HG03060 (cell line): ENCODE results near the gene SLC66A1.

ENCODE experiments used
- ATAC-seq: cut with Tn5 transposase; IDR thresholded peaks from one replicate; pipeline ENCODE4 v1.9.1; 2021; ENCODE audit warnings: low read depth, moderate number of reproducible peaks; ENCODE audit not compliant: unreplicated experiment

The SLC66A1 gene

GRCh38 chr1:19374083-19374801, 62.1 kb downstream of the SLC66A1 start:
- ATAC-seq: no peak

DNA sequence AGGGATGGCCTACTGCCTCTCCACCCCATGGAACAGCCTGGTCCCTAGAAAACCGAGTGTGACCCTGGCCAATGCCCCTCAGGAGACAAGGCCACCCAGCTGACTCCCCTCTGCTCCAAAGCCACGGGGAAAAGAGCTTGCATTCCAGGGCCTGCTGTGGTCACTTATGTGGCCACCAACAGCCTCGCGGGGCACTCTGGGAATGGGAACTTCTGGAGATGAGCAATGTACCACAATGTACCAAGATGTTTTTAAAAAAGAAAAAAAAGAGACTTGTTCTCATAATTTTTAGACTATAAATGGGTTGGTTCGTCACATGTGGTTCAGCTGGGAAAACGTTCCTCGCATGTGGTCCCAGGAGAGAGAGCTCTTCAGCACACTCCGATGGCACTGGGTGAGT, 62.8 kb downstream of the SLC66A1 start:
- ATAC-seq: no peak

DNA sequence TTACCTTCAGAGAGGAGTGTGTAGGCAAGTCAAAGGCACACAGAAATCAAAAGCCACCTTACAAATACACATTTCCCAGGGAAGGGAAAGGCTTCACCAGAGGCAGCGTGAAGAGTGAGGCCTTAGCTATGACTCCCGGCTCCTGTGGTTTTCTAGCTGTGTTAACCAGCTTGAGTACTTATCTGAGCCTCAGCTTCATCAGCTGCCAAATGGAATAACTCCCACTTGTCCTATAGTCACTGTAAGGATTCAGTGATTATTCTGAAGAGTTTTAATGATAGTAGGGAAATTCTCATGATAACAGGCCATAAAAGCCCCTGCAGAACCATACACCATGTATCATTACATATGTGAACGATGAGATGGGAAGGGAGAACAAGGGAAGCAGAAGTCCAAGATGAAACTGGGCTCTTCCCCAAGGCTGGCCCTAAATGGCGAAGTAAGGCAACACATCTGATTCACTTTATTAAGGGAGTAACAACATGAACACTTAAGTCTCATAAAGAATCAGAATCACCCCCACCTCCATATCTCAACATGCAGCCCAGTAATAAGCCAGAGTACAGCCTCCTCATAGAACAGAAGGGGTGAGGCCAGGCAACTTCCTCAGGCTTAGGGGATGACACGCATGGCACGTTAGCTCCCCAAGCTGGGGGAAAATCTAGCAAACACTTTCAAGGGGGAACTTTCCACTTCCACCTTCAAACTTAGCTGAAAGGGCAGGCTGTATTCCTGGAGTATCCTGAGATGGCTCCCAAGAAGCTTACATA, 63.7 kb downstream of the SLC66A1 start:
- ATAC-seq: no peak

GRCh38 chr1:19376428-19377372, 64.6 kb downstream of the SLC66A1 start:
- no peak for ATAC-seq

GRCh38 chr1:19377812-19378718, 65.9 kb downstream of the SLC66A1 start:
- no peak for ATAC-seq
